HG03469 (cell line): ENCODE results near the gene ARHGAP18.
"Not testable (repeated sequence)": the region's sequence is repeated elsewhere in the genome, so short reads cannot be mapped to it uniquely, and the experiment has no call there.

Source experiments
- ATAC-seq: cut with Tn5 transposase; IDR thresholded peaks from one replicate; pipeline ENCODE4 v1.9.1; 2021; ENCODE audit warnings: mild to moderate bottlenecking, moderate library complexity, moderate number of reproducible peaks; ENCODE audit not compliant: unreplicated experiment

ARHGAP18 gene

GRCh38 chr6:129597023-129597713 is 112.8 kb downstream of the ARHGAP18 start:
- no peak for ATAC-seq

- ATAC-seq = no peak
Observed at GRCh38 chr6:129596522-129596921, 113.5 kb downstream of the ARHGAP18 start.

- ATAC-seq = no peak
Observed at GRCh38 chr6:129593233-129593564, 116.8 kb downstream of the ARHGAP18 start.

- ATAC-seq = no peak
Observed at GRCh38 chr6:129592516-129593232, 117.3 kb downstream of the ARHGAP18 start.

GRCh38 chr6:129590408-129591022 is 119.5 kb downstream of the ARHGAP18 start:
- ATAC-seq = no peak

- no peak for ATAC-seq
Observed at GRCh38 chr6:129586815-129587214, 123.2 kb downstream of the ARHGAP18 start.

GRCh38 chr6:129583866-129584265 is 126.1 kb downstream of the ARHGAP18 start:
- no peak for ATAC-seq

- ATAC-seq = no peak
Observed at GRCh38 chr6:129578315-129578714, 131.7 kb downstream of the ARHGAP18 start.

GRCh38 chr6:129577691-129578090 is 132.3 kb downstream of the ARHGAP18 start:
- no peak for ATAC-seq

- no peak for ATAC-seq
Observed at GRCh38 chr6:129576456-129576855, 133.5 kb downstream of the ARHGAP18 start.

- no peak for ATAC-seq
Observed at GRCh38 chr6:129575378-129576118, 134.4 kb downstream of the ARHGAP18 start.

GRCh38 chr6:129574605-129575004 is 135.4 kb downstream of the ARHGAP18 start:
- ATAC-seq = not testable (repeated sequence)

- ATAC-seq = not testable (repeated sequence)
Observed at GRCh38 chr6:129570929-129571328, 139.0 kb downstream of the ARHGAP18 start.

GRCh38 chr6:129568015-129568414 is 142.0 kb downstream of the ARHGAP18 start:
- ATAC-seq = no peak

- ATAC-seq = no peak
Observed at GRCh38 chr6:129567374-129567773, 142.6 kb downstream of the ARHGAP18 start.

GRCh38 chr6:129565811-129566210 is 144.2 kb downstream of the ARHGAP18 start:
- no peak for ATAC-seq

- no peak for ATAC-seq
Observed at GRCh38 chr6:129565366-129565765, 144.6 kb downstream of the ARHGAP18 start.

- ATAC-seq = no peak
Observed at GRCh38 chr6:129558248-129558647, 151.7 kb downstream of the ARHGAP18 start.

- no peak for ATAC-seq
Observed at GRCh38 chr6:129555206-129555832, 154.7 kb downstream of the ARHGAP18 start.

- no peak for ATAC-seq
Observed at GRCh38 chr6:129552413-129552812, 157.6 kb downstream of the ARHGAP18 start.

- ATAC-seq = no peak
Observed at GRCh38 chr6:129551486-129551885, 158.5 kb downstream of the ARHGAP18 start.
